ENCODE data around the gene NCAM1.

DNA sequence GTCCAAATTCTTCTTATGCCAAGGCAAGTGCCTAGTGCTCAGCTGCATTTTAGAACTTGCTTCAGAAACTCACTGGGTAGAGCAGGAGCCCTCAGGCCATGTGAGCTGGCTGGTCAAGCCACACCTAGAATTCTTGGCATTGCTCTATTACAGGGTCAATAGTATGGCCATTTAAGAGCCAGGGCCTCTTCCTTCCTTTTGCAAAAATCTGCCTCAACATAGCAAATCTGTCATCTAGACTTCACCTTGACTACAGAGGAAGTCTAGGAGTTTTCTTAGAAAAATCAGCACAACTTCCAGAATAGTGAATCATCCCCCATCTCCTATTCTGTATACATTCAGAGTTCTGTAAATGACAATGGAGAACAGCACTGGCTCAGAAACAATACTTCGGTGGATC is 241.2 kb downstream of the NCAM1 start:
- TF ChIP-seq, protein P1, sequence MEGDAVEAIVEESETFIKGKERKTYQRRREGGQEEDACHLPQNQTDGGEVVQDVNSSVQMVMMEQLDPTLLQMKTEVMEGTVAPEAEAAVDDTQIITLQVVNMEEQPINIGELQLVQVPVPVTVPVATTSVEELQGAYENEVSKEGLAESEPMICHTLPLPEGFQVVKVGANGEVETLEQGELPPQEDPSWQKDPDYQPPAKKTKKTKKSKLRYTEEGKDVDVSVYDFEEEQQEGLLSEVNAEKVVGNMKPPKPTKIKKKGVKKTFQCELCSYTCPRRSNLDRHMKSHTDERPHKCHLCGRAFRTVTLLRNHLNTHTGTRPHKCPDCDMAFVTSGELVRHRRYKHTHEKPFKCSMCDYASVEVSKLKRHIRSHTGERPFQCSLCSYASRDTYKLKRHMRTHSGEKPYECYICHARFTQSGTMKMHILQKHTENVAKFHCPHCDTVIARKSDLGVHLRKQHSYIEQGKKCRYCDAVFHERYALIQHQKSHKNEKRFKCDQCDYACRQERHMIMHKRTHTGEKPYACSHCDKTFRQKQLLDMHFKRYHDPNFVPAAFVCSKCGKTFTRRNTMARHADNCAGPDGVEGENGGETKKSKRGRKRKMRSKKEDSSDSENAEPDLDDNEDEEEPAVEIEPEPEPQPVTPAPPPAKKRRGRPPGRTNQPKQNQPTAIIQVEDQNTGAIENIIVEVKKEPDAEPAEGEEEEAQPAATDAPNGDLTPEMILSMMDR (IDR thresholded peaks at IDR 0.05; ENCODE audit: low read length): no peak
- TF ChIP-seq EZH2phosphoT487 (IDR thresholded peaks at IDR 0.05; ENCODE audit: low read length): no peak
